K562 (cell line): ENCODE data around the gene UBL5. TPM values are rescaled to one million over a fixed set of nuclear protein-coding genes. Genes with fewer than 3 reads are reported as not detected.

Source experiments
- AFF4 ChIP-seq: sonication (generic); formaldehyde crosslinking; IDR thresholded peaks from 2 replicates; pipeline ENCODE4 v1.8.0; 2023; ENCODE audit warnings: mild to moderate bottlenecking, missing genetic modification reagents
- FOSL1 ChIP-seq: fragments of 200-800 bp; sonication (Bioruptor generic); conservative IDR thresholded peaks from 2 replicates; pipeline ENCODE4 v1.6.1; 2016; ENCODE audit warnings: missing genetic modification characterization, missing compliant biosample characterization
- GTF2A2 ChIP-seq: IDR thresholded peaks from 2 replicates; pipeline ENCODE4 v1.6.1; 2016; ENCODE audit warnings: mild to moderate bottlenecking, missing genetic modification characterization, missing compliant biosample characterization
- LCOR ChIP-seq: sonication (generic); formaldehyde crosslinking; IDR thresholded peaks from 2 replicates; pipeline ENCODE4 v1.8.0; 2022; ENCODE audit warnings: mild to moderate bottlenecking, missing genetic modification reagents
- NONO ChIP-seq, 2 experiments: fragments of 200-400 bp in 1 of 2; fragments of 450-650 bp in 1 of 2; formaldehyde crosslinking in 1 of 2; IDR thresholded peaks; 2 replicates each; pipeline ENCODE4 v1.6.1; 2017; ENCODE audit warnings: low read depth in 2 of 2, mild to moderate bottlenecking in 2 of 2, moderate library complexity in 2 of 2, low read length in 1 of 2
- PPARD ChIP-seq: fragments of 250-450 bp; sonication (Bioruptor Pico); IDR thresholded peaks from 2 replicates; pipeline ENCODE4 v1.8.0; 2022; ENCODE audit warnings: inconsistent platforms, mild to moderate bottlenecking, moderate library complexity
- PRPF4 ChIP-seq: fragments of 200-400 bp; formaldehyde crosslinking; IDR thresholded peaks from one replicate; pipeline ENCODE4 v1.6.1; 2017; ENCODE audit warnings: low read length, low read depth, mild to moderate bottlenecking; ENCODE audit not compliant: insufficient read depth, poor library complexity, severe bottlenecking
- SMAD4 ChIP-seq: fragments of 250-450 bp; sonication (Bioruptor Pico); conservative IDR thresholded peaks from 2 replicates; pipeline ENCODE4 v1.8.0; 2021; ENCODE audit warnings: inconsistent platforms, mild to moderate bottlenecking, moderate library complexity
- SMC3 ChIP-seq: conservative IDR thresholded peaks from 2 replicates; pipeline ENCODE4 v1.6.1; 2011; ENCODE audit warnings: low read depth, low read length, improper control_type of control experiment; ENCODE audit not compliant: insufficient read depth
- YY1 ChIP-seq, 3 experiments: IDR thresholded peaks; 2 replicates each; pipeline ENCODE4 v1.6.1; 2011; ENCODE audit warnings: low read length in 2 of 3, mild to moderate bottlenecking in 2 of 3, moderate library complexity in 2 of 3, borderline replicate concordance in 1 of 3, control low read depth in 1 of 3, low read depth in 1 of 3; ENCODE audit not compliant: insufficient read depth in 3 of 3, insufficient replicate concordance in 2 of 3, control insufficient read depth in 1 of 3, insufficient read length in 1 of 3; ENCODE audit errors: extremely low read depth in 1 of 3
- ZNF592 ChIP-seq: fragments of 450-650 bp; IDR thresholded peaks from 2 replicates; pipeline ENCODE4 v1.6.1; 2017; ENCODE audit warnings: antibody characterized with exemption, mild to moderate bottlenecking
- ZNF639 ChIP-seq, 2 experiments: fragments of 200-800 bp in 1 of 2; sonication (Bioruptor generic) in 1 of 2; sonication (generic) in 1 of 2; formaldehyde crosslinking in 1 of 2; IDR thresholded peaks in 1 of 2; conservative IDR thresholded peaks in 1 of 2; 2 replicates each; pipeline versions ENCODE4 v1.5.0 to v1.6.1; 2016 to 2020; ENCODE audit warnings: missing compliant biosample characterization in 1 of 2, missing genetic modification characterization in 1 of 2, missing genetic modification reagents in 1 of 2
- polyA plus RNA-seq, 8 experiments: library from polyadenylated mRNA; depleted of rRNA in 4 of 8; stranded (reverse) in 5 of 8; unstranded in 3 of 8; fragments of >200 nt; fragmentation: Nextera tagmentation in 2 of 8; fragmentation: Illumina TruSeq in 1 of 8; extraction: Ambion mirVana in 2 of 8; extraction: Trizol in 1 of 8; gene quantifications; 2 replicates each; pipeline versions ENCODE4 v1.2.1 to v1.2.3, GENCODE V29; 2011 to 2014; ENCODE audit warnings: inconsistent platforms in 1 of 8, missing spikeins in 1 of 8
- total RNA-seq, 7 experiments: library from RNA; depleted of rRNA in 6 of 7; stranded (reverse); fragments of >200 nt in 6 of 7; fragmentation: Illumina TruSeq in 2 of 7; extraction: Trizol in 2 of 7; gene quantifications; 2 replicates each; pipeline versions ENCODE4 v1.2.1 to v1.2.3, GENCODE V29; 2011 to 2021; ENCODE audit warnings: low replicate concordance in 1 of 7

Gene UBL5
- total and polyA plus RNA-seq, 9 of the 15 experiments (the other 6 are each of a cell fraction or from before 2014, with no cell fraction given), result 410 to 1,266 (median 613) TPM

GRCh38 chr19:9847087-9847671 lies 19.5 kb downstream of the UBL5 start (continued):
- no peak for TF ChIP-seq YY1 (IDR thresholded peaks at IDR 0.05; ENCODE audit: borderline replicate concordance in 1 of 3, control insufficient read depth in 1 of 3, extremely low read depth in 1 of 3, insufficient read depth in 3 of 3, insufficient read length in 1 of 3, insufficient replicate concordance in 2 of 3, low read depth in 1 of 3, low read length in 2 of 3)
- TF ChIP-seq LCOR (CRISPR knock-in tag), result no peak
- TF ChIP-seq ZNF639 (CRISPR knock-in tag; conservative IDR thresholded peaks at IDR 0.05 in 1 of 2, IDR thresholded peaks at IDR 0.05 in 1 of 2), result no peak
- TF ChIP-seq GTF2A2 (tag), result no peak
- no peak for TF ChIP-seq SMAD4 (CRISPR knock-in tag)
- no peak for TF ChIP-seq ZNF592
- no peak for TF ChIP-seq PPARD (CRISPR knock-in tag)
- no peak for TF ChIP-seq AFF4 (CRISPR knock-in tag)
- peak; percentile 82 for TF ChIP-seq FOSL1
- no peak for TF ChIP-seq PRPF4
- TF ChIP-seq NONO (IDR thresholded peaks at IDR 0.05; ENCODE audit: low read depth in 2 of 2, low read length in 1 of 2), result no peak
- TF ChIP-seq SMC3, result peak; percentile 59; the same call in 1 of the 2 replicates
